Measurements from ENCODE around the gene INPP4B. TPM values are rescaled to one million over a fixed set of nuclear protein-coding genes. Genes with fewer than 3 reads are reported as not detected.

The INPP4B gene
- total RNA-seq, 1 donor from 2014 or later: 21.5 TPM

DNA sequence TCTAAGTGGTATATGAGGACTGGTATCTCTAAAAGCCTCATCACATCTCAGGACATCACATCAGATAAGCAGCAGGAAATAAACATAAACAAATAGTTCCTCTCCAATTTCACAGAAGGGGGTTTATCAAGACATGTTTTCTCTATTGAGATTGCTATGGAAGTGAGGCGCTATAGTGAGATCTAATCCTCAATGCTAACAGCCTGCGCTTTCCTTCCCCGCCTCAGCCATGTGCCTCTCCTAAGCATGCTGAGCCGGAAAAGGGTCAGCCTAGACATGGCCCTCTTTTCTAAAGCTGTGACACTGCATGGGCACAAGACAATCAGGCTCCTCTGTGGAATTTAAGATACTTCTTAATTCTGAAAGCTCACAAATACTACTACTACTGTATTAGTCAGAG lies 286.1 kb downstream of the INPP4B start:
- DNase-seq (ENCODE audit: low spot score) (no peak), ATAC-seq (no peak)
- intact Hi-C loops (cut with DNase I): no loop called here

DNA sequence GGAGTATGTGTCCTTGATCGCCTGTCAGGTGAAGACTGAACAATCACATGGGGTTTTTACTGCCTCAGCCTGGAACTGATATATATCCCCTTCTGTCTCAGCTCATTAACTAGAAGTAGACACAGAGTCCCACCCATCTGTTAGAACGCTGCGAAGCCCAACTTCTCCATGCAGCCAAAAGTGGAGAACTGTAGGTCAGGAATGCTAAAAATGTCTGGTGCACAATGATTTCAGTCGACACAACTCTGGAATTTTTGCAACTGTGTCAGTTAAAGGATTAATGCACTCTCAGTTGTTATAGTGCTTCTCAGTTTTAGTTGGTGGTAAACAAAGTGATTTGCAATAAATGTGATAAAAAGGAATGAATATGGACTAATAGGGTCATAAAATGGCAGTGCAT lies 287.2 kb downstream of the INPP4B start:
- DNase-seq (ENCODE audit: low spot score): no peak
- intact Hi-C loops (cut with DNase I): no loop called here
- no peak for ATAC-seq

DNA sequence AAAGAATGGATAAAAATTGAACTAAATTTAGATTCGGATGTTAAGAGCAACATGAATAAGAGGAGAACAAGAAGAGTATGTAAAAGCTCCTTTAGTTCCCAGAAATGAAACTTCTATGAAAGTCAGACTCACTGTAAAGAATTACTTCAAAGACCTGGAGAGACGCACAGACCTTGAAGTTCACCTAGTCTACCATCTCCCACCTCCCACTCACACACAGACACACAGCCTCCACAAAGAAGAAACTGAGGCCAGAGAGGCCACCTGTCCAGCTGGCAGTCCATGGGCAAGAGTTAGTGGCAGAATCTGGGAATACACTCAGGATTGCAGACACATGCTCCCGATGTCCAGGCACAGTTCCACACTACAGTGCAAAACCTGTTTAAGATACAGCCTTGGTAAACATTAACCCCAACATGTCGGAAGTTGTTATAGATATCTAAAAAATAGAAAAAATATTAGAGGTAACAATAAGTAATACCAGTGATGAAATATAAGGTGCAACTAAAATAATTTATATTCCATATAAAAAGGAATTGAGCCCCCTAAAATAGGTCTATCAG lies 288.8 kb downstream of the INPP4B start:
- ATAC-seq: no peak
- no peak for DNase-seq (ENCODE audit: low spot score)
- intact Hi-C loops (cut with DNase I): no loop called here

DNA sequence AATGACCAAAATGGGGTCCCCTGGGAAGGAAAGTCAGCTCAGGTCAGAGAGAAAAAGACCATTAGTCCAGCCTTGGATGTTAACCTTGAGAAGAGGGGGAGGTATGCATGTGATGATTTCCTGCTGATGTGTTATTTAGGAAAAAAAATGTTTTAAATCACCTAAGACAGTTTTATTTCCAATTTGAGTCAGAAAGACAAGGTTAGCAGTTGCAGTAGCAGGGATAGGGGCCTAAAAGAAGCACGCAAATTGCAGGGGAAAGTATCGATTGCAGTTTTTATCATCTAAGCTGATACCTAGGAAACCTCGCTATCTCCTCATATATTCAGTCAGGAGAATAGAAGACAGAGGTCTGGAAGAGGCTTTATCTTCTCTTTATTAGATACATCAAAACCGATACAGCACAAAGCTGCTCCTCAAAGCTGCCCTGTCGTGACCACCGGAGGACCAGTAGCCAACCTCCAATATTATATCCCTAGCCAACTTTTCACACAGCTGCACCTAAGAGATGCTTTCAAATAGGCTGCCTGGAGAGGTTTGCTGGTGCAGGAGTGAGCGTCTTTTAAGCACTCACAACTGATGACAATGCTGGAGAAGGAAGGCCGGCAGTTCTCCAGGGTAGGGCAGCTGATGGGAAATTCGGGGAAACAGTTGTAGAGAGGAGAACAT lies 289.4 kb downstream of the INPP4B start:
- ATAC-seq (no peak), DNase-seq (ENCODE audit: low spot score) (no peak)
- intact Hi-C loops (cut with DNase I): no loop called here

DNA sequence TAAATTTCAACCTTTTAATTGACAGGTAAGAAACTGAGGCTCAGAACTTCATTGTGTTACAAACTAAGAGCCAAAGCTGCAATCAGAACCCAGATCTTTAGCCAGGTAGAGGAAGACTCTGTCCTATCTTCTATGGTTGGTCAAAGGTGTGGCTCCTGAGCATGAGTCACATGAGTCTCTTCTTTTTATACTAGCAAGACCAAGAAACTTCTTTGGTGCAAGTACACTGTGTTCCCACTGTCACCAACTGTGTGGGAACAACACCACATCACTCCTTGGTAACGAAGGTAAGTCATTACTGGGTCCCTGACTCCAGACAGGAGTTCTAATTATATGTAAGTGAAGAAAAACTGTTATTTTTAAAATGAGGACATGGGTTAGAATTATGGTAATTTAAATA lies 290.1 kb downstream of the INPP4B start:
- DNase-seq (ENCODE audit: low spot score) (no peak), ATAC-seq (no peak)
- intact Hi-C loops (cut with DNase I): no loop called here

DNA sequence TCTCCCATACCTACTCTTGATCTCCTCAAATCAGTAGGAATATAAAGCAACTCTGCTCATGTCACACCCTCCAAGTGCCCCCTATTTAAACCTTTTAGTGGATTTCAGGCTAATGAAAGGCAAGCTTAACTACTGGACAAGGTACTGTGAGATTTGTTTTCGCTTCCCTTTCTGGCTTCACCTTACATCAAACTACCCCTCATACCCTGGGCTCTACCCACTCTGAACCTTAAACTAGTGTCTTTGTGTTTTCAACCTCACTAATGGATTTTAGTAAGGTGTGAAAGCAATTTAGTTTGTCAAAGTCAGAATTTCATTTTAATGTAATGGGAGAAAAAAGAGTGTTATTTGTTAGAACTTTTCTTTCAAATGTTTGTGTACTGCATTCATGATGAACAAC lies 291.7 kb downstream of the INPP4B start:
- DNase-seq (ENCODE audit: low spot score) (no peak), ATAC-seq (no peak)
- intact Hi-C loops (cut with DNase I): no loop called here

DNA sequence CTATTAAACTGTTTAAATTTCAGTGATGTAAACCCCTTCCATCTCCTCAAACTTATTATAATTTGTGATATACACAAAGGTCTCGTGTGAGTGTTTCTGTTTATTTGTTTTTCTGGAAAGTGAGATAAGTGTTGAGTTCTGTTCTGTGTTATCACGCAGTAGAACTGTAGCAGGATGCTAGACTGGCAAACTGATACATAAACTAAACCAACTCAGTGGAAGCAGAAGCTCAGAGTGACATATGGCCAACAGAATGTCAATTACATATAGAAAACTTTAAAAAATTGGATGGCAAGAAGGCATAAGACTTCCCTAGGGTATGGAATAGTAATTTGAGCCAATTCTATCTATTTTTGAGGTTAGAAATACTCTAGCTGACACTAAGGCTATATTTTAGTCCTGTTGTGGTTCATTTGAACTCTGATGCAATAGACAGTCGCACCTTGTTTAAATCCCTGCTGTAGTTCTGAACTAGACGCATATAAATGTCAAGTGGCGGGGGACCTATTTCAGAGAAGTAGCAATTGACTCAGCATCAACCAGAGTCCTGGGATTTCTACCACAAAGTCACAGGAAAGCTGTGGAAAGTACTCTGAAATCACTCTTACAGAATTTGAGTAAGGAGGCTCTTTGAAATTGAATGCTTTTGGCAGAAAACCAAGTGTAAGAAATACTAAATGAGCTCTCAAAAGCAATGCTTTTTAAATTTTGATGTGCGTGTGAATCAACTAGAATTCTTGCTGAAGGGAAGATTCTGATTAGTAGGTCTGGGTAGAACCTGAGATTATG lies 294.4 kb downstream of the INPP4B start:
- intact Hi-C loops (cut with DNase I): no loop called here
- ATAC-seq (no peak), DNase-seq (ENCODE audit: low spot score) (no peak)

DNA sequence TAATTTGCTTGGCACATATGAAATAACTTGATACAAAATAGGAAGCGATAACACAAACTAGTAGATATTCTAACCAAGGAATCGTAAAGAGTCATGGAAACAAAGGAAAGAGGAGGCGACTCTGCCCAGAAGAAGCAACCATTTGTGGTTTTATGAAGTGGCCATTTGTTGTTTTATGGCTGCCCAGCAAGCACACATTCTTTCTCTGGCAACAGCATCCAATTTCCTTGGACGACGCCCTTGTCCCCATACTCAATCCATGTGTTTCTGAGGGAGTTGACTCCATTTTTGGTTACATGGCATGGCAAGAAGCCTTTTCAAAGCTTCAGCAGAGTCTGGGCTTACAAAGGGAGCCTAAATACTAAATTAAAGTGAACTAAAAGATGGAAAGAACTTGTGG lies 295.1 kb downstream of the INPP4B start:
- DNase-seq (ENCODE audit: low spot score) (no peak), ATAC-seq (no peak)
- intact Hi-C loops (cut with DNase I): no loop called here

DNA sequence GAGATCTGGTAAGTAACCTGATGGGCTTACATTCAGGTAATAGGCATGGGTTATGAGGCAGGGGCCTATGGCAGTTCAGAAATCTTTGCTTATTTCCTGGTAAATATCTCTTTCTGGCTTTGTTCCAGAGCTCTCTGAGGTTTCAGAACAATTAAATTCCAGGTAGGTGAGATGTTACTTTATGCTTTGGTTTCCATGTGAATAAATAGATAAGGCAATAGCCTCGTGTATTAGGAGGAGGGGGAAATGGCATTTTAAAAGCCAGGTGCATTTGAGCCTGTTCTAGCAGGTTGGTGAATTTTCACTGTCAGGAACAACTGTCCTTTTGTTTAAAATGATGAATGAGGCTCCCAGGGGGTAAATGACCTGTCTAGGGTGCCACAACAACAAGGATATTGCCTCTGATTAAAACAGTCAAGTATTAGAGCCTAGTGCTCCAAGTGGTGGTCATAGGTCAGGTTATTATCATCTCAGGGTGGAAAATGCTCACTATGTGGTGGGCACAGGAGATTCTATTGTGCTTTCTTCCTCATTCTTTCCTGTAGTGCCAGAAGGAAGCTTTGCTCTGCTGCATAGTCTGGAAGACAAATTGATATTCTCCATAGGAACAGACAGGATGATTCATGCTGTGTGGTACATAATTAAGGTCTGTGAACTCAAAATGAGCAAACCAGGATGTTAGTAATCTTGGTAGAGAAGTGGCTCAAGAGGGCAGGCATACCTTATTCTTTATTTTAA lies 296.2 kb downstream of the INPP4B start:
- intact Hi-C loops (cut with DNase I): no loop called here
- ATAC-seq (no peak), DNase-seq (ENCODE audit: low spot score) (no peak)

DNA sequence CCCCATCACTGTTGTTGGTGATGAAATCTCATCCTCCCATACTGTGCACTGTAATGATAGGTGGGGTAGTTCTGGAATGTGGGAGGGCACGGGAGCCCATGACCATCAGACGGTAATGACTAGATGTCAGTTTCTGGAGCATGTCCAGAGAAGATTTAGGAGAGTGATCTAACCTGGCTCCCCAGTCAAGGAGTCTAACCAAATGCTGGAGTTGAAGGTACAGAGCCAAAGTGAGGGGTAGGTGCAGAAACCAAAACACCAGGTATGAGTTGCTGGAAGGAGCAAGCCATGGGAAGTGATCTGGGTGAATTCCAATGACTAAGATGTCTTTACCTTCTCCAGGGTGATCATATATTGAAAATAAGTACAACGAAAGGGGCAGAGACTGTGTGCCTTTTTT lies 296.9 kb downstream of the INPP4B start:
- intact Hi-C loops (cut with DNase I): no loop called here
- ATAC-seq (no peak), DNase-seq (ENCODE audit: low spot score) (no peak)

DNA sequence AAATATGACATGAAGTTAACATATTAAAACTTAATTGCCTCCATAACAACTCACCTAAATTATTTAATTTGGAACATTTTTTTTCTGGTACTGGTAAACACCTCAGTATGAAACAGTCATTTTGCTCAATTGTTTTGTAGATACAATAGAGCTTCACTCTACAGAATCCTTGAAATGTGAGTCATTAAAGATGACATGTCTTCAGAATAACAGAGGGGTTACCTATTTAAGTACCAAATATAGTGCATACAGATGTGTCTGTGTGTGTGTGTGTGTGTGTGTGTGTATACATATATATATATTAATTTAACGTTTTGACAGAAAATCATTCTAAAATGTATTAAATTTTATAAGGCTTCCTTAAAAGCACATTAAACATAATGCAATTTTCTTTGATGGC lies 297.6 kb downstream of the INPP4B start:
- intact Hi-C loops (cut with DNase I): no loop called here
- DNase-seq (ENCODE audit: low spot score): no peak
- no peak for ATAC-seq

DNA sequence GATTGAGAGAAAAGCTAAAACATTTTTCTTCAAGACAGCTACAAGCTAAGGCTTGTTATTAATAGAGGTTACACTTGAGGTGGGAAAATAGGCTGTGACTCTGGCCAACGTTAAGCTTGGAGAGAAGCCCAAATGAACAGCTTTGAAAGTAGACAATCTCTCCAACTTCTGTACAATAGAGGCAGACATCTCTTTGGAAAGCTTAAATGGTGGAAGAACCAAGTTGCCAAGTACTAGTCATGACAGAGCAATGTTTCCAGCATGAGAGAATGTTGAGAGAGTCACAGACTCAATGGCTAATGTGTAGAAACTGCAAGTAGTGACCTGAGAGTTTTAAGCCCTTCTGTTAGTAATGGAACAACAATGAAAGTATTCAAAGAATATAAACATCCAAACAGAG lies 298.1 kb downstream of the INPP4B start:
- intact Hi-C loops (cut with DNase I): no loop called here
- DNase-seq (ENCODE audit: low spot score): no peak
- no peak for ATAC-seq

DNA sequence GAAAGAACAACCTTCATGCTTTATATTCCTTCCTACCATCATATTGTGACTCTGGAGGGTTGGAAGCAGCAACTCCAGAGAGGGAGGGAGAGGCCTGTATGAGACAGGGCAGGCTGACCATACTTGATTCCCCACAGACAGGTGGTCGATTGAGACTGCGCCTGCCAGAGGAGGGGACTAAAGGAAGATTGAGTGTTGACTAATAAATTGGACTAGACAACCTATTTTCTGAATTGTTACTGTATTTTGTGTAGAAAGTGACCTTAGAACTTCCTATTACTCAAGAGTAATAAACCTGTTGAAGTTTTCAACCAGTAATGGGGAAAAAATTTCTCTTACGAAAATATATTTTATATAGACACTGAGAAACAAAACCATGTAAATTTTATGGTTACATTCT lies 301.5 kb downstream of the INPP4B start:
- DNase-seq (ENCODE audit: low spot score): no peak

DNA sequence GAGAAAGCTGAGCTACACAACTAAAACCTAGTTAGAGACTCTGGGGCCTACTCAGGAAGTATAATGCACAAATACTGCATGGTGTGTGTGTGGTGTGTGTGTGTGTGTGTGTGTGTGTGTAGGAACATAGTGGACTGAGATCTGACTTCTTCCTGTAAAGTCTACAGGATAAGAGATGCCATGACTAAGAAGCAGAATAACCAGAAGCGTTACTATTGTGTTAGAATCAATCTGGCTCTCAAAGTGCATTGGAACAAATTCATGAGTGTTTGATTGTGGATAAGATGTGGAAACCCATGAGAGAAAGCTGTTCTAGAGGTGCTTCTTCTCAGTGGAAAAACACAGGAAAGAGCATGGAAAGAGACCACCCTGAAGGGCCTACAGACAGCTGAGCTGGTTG lies 302.1 kb downstream of the INPP4B start:
- intact Hi-C loops (cut with DNase I): no loop called here
- no peak for DNase-seq (ENCODE audit: low spot score)
- ATAC-seq: no peak

More for the DNA sequence above, 301.5 kb downstream of the INPP4B start:
- ATAC-seq: no peak
- intact Hi-C loops (cut with DNase I): no loop called here

DNA sequence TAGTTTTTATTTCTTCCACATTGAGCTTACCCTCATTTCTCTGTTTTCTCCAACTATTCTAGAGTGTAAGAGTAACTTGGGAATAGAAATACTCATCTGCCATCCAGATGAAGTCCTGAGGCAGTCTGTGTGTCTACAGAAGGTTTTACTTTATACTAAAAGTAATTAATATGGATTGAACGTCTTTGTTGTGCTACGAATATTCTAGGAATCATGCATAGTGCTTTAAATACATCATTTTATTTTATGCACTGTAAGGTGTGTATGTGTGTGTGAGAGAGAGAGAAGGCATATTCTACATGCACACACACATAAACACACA lies 305.7 kb downstream of the INPP4B start:
- DNase-seq (ENCODE audit: low spot score): no peak
- intact Hi-C loops (cut with DNase I): no loop called here
- ATAC-seq: no peak

DNA sequence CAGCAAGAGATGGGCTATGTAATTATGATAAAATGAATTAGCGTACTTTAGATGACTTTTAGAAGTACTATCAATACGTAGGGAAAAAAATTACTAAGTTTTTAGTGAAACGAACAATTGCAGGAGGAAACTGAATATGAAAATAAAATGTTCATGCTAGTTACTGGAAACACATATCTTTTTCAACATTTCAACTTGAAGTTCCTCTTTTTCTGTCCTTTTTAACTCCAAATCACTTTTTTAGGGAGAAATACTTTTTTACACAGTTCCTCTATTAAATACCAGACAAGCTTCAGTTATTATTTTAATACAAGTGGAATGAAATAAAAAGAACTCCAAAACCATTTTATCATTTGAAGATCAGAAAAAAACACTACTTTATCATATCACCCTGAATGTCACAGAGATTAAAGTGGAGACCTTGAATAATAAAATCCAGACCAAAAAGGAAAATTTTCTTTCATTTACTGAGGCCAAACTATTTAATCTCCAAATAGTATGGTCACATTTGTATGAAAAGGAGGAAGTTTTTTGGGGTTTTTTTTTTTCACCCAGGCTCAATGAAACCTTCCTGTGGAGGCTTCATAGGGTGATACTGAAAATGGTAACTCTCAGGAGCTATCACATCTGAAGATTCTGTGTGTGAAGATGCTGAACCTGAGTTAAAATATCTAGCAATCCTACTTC lies 306.2 kb downstream of the INPP4B start:
- intact Hi-C loops (cut with DNase I): no loop called here
- no peak for ATAC-seq

DNA sequence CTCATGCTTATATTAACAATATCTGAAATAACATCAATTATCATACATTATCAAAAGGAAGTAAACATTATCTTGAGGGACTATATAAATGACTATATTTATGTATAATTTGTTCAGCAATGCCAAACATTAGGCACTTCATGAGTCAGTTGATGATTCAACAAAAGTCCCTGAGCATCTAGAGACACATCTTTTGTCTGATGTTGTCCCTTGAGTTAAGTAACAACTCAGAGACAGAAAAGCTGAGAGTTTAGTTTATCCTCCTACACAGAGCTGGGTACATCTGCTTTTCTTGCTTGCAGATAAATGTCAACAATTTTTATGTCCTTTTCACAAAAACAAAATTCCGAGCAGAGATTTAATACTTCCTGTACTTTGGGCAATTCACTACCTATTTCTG lies 311.1 kb downstream of the INPP4B start:
- intact Hi-C loops (cut with DNase I): no loop called here
- DNase-seq (ENCODE audit: low spot score): no peak
- no peak for ATAC-seq

More for the DNA sequence above, 306.2 kb downstream of the INPP4B start:
- DNase-seq (ENCODE audit: low spot score): no peak

DNA sequence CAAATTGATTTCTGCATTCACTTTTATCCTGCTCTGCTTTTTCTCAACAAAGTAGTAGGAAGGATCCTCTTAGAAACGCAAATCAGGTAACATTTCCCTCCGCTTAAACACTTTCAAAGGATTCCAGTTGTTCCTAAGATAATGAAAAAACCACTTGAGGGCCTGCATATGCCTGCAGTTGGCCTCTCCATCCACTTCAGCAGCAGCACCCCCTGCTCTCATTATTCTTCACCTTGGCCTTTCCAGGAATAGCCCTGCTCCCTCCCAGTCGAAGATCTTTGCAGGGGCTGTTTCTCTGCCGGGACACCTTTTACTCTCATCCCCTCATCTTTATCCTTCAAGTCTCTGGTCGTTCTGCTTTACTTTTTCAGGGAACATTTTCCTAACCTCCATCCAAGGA lies 314.0 kb downstream of the INPP4B start:
- no peak for DNase-seq (ENCODE audit: low spot score)
- intact Hi-C loops (cut with DNase I): no loop called here
- ATAC-seq: no peak

DNA sequence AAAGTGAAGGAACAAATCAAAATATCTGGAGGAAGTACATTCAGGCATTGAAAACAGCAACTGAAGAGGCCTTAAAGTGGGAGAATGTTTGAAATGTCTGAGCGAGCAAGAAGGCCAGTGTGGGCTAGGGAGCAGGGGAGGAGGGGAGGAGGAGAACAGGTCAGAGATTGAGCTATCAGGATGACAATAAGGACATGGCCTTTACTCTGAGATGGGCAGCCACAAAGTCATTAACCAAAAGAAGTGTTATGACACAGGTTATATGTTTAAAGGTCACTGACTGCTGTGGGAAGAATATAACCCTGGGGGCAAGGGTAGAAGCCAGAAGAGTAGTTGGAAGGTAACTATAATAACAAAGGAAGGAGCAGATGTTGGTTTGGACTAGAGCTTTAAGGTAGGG lies 315.4 kb downstream of the INPP4B start:
- intact Hi-C loops (cut with DNase I): no loop called here
- ATAC-seq (no peak), DNase-seq (ENCODE audit: low spot score) (no peak)

DNA sequence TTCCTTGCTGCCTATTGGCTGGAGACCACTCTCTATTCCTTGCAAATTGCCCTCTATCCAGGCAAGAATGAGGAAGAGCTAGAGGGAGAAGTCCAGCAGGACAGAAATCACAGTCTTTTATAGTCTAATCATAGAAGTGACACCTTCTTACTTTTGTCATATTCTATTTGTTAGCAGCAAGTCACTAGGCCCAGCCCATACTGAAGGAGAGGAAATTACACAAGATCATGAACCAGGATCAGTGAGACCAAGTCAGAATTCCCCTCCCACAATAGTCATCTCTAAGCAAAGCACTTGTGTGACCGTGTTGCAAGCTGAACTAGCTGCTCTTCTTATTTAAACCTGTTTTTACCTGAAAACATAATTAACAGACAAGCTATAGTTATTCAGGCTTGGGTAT lies 317.7 kb downstream of the INPP4B start:
- intact Hi-C loops (cut with DNase I): no loop called here
- DNase-seq (ENCODE audit: low spot score): no peak
- ATAC-seq: no peak
